Body of pancreas (tissue), 4 donors: ENCODE data around the gene ABRACL. TPM values are rescaled to one million over a fixed set of nuclear protein-coding genes. Genes with fewer than 3 reads are reported as not detected.
A peak's percentile ranks its signal among the peaks of the same experiment; 100 is the strongest.

Source experiments
- ATAC-seq: fragments of 150-250 bp; one replicate; pipeline ENCODE4 v1.9.1; 2016
- DNase-seq, 4 donors: peaks; one replicate each; pipeline ENCODE4 v3.0.0-alpha.2; 2019
- H3K27ac ChIP-seq, 4 donors: fragments of 200-600 bp; sonication (generic); 1 replicate in 3 of 4; 2 replicates in 1 of 4; pipeline versions ENCODE4 v1.5.1 to v1.6.1; 2016 to 2019; ENCODE audit warnings: mild to moderate bottlenecking in 1 of 4, mixed read lengths in 1 of 4, moderate library complexity in 1 of 4
- H3K27me3 ChIP-seq, 2 donors: fragments of 200-600 bp; sonication (generic); one replicate each; pipeline ENCODE4 v1.6.0; 2016; ENCODE audit warnings: mild to moderate bottlenecking in 1 of 2
- H3K36me3 ChIP-seq, 2 donors: fragments of 200-600 bp; sonication (generic); replicated peaks in 1 of 2; 2 replicates each; pipeline ENCODE4 v1.5.1; 2016; ENCODE audit warnings: low read depth in 2 of 2; ENCODE audit not compliant: insufficient read depth in 1 of 2
- H3K4me1 ChIP-seq: fragments of 200-600 bp; sonication (generic); one replicate; pipeline ENCODE4 v1.6.0; 2016
- H3K4me3 ChIP-seq, 2 donors: fragments of 200-600 bp; sonication (generic); 1 replicate in 1 of 2; 2 replicates in 1 of 2; pipeline ENCODE4 v1.5.1; 2016 to 2019
- H3K9me3 ChIP-seq, 3 donors: fragments of 200-600 bp; sonication (generic); 1 replicate in 2 of 3; 2 replicates in 1 of 3; pipeline ENCODE4 v1.5.1; 2016
- POLR2A ChIP-seq, 3 donors: fragments of 450-650 bp; IDR thresholded peaks; one replicate each; pipeline ENCODE4 v1.6.1; 2016; ENCODE audit warnings: antibody characterized with exemption in 3 of 3, mild to moderate bottlenecking in 2 of 3
- WGBS, 2 donors: methylation state at CpG; one replicate each; pipeline ENCODE4 v1.1.5; 2017; 5-methylcytosine and 5-hydroxymethylcytosine counted together
- intact Hi-C: fragments of 100-400 bp; cut with DNase I; formaldehyde crosslinking; loops from one replicate; pipeline ENCODE4 v1.15.1; 2023
- total RNA-seq, 2 donors: library from RNA; depleted of rRNA; stranded (reverse); fragments of >200 nt; gene quantifications; one replicate each; pipeline ENCODE4 v1.1.0, GENCODE V29; 2016
- TF ChIP-seq, protein P1 (sequence below), 7 experiments: fragments of 450-650 bp in 4 of 7; fragments of 200-600 bp in 3 of 7; sonication (generic) in 3 of 7; IDR thresholded peaks; one replicate each; pipeline ENCODE4 v1.5.1; 2016 to 2019; ENCODE audit warnings: antibody characterized with exemption in 7 of 7

The ABRACL gene, protein sequence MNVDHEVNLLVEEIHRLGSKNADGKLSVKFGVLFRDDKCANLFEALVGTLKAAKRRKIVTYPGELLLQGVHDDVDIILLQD
- 10 to 100 TPM in 1 of 2 donors, 1 to 10 TPM in 1; 1.6 to 11.2 TPM for total RNA-seq

DNA sequence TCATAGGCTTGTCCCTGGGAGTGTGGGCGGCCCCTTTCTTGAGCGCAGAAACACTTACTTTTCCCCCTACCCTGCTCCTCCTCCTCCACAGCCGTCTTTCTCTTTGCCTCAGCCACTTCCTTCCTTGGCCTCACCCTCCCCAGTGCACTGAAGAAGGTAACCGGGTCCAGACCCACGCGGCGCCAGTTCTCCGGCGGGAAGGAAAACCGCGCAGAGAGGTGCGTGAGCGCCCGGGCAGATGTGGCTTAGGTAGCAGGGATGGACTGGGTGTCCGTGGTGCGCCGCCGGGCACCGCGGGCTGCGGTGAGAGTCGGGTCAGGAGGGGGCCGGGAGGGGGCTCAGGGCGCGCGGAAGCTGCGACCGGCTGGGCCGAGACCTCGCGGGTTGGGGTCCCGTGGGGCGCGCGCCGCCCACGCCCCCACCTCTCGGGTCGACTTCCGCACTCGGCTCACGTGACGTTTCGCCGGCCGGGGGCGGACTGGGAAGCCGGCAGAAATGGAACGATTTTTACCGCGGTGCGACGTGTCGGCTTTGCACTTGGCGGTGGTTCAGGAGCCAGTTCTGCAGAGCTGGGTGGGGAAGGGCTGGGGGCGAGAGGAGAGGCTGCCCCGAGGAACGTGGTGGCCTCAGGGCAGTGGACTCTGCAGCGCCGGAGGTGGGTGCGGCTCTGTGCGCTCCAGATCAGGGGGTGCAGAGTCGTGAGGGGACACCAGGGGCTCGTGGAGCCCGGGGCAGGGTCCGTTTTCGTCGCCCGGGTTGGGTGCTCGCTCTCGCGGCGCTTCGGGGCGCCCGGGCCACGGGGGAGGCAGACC is at the start of gene ABRACL:
TSS of gene ABRACL (plus strand) at position 88 of the 812 bp plus-strand sequence. CDS start 5,416 bp downstream, outside the sequence.
- intact Hi-C loops = no loop called here
- TF ChIP-seq, protein P1, sequence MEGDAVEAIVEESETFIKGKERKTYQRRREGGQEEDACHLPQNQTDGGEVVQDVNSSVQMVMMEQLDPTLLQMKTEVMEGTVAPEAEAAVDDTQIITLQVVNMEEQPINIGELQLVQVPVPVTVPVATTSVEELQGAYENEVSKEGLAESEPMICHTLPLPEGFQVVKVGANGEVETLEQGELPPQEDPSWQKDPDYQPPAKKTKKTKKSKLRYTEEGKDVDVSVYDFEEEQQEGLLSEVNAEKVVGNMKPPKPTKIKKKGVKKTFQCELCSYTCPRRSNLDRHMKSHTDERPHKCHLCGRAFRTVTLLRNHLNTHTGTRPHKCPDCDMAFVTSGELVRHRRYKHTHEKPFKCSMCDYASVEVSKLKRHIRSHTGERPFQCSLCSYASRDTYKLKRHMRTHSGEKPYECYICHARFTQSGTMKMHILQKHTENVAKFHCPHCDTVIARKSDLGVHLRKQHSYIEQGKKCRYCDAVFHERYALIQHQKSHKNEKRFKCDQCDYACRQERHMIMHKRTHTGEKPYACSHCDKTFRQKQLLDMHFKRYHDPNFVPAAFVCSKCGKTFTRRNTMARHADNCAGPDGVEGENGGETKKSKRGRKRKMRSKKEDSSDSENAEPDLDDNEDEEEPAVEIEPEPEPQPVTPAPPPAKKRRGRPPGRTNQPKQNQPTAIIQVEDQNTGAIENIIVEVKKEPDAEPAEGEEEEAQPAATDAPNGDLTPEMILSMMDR (IDR thresholded peaks at IDR 0.05) = no peak
- peak; percentile 26 to 75 (median 71) for TF ChIP-seq POLR2A (IDR thresholded peaks at IDR 0.05)

DNA sequence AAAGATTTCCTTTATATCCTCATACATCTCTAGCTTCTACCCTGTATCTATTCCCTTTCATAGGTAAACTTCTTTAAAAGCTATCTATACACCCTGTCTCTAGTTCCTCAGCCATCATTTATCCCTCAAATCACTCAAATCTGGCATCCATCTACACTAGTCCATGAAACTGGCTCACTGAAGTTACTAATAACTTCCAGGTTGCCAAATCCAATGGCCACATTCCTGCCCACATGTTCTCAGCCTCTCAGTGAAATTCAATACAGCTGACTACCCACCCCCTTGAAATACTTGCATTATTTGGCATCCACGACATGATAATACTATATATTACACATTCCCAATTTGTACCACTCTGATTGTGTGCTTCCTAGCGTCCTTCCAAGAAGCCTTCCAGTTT is 49.2 kb upstream of the ABRACL start:
- no peaks in the 10 kb centered on the region for H3K36me3 ChIP-seq
- H3K27ac ChIP-seq = no peak overlapping the region
- no peak overlapping the region for H3K4me3 ChIP-seq
- H3K4me1 ChIP-seq = peaks cover 14% of the 10 kb centered on the region
- WGBS, 2 donors = 75 to 87% methylated on average over 2 of the region's 2 CpGs
- no peak for TF ChIP-seq POLR2A (IDR thresholded peaks at IDR 0.05)
- TF ChIP-seq, protein P1 (IDR thresholded peaks at IDR 0.05) = no peak
- ATAC-seq = no peak
- intact Hi-C loops = no loop called here
- no peaks in the 10 kb centered on the region for H3K9me3 ChIP-seq
- no peak for DNase-seq
- H3K27me3 ChIP-seq = no peaks in the 10 kb centered on the region

More for the DNA sequence above, at the start of gene ABRACL:
- peak within 1 kb of the TSS; percentile 76 to 83 for H3K4me3 ChIP-seq
- no peaks in the 10 kb centered on the region for H3K36me3 ChIP-seq
- peak; percentile 64 for ATAC-seq
- H3K4me1 ChIP-seq = peaks cover 18% of the 10 kb centered on the region
- peak within 1 kb of the TSS; percentile 18 to 82 (median 64) for H3K27ac ChIP-seq
- no peaks in the 10 kb centered on the region for H3K9me3 ChIP-seq
- 0 to 2% methylated on average over 4 to 54 of the region's 77 CpGs for WGBS, 2 donors
- no peaks in the 10 kb centered on the region for H3K27me3 ChIP-seq
- DNase-seq = peak; percentile 40 to 69 (median 61)

DNA sequence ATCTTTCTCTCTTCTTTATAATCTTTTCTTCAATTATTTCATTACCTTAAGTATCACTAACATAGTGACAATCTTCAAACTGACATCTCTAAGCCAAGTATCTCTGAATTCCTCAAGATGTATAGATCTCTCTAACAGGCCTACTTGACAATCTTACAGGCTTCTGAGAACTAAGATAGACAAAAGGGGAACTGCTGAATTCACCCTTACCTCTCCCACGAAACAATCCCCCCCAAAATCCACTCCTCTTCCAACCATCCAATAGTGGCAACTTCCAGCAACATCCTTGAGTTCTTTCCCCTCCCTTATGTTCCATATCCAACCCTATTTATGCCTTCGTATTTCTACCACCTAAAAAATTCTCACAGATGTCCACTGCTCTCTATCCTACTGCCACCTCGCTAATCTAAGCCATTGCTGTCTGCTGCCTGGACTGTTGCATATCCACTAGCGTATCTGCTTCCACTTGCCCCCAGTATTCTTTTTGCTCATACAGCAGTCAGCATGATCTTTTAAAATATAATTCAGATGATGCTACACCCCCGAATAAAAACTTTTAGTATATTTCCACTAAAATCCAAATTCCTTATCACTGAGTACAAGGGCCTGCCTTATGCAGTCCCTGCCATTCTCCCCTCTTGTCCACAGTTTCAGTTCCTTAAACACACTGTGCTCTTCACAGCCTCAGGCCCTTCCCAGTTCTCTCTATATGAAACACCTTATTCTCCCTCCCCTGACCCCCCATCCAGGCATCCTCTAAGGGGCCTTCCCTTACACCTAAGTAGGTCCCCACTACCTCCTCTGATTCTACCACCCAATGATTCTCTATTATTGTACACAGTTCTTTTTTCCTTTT is 48.5 kb upstream of the ABRACL start:
- no peaks in the 10 kb centered on the region for H3K27me3 ChIP-seq
- H3K4me3 ChIP-seq = no peak overlapping the region
- ATAC-seq (no peak), DNase-seq (no peak)
- H3K4me1 ChIP-seq = peaks cover 19% of the 10 kb centered on the region
- no peak for TF ChIP-seq POLR2A (IDR thresholded peaks at IDR 0.05)
- TF ChIP-seq, protein P1 (IDR thresholded peaks at IDR 0.05) = no peak
- no peak overlapping the region for H3K27ac ChIP-seq
- intact Hi-C loops = loop anchor here (10.0 kb wide), 1 partner anchor 165 kb away; no protein-coding TSS in a partner anchor
- H3K36me3 ChIP-seq = no peaks in the 10 kb centered on the region
- no peaks in the 10 kb centered on the region for H3K9me3 ChIP-seq
- WGBS, 2 donors = 89 to 90% methylated on average over 5 of the region's 5 CpGs

DNA sequence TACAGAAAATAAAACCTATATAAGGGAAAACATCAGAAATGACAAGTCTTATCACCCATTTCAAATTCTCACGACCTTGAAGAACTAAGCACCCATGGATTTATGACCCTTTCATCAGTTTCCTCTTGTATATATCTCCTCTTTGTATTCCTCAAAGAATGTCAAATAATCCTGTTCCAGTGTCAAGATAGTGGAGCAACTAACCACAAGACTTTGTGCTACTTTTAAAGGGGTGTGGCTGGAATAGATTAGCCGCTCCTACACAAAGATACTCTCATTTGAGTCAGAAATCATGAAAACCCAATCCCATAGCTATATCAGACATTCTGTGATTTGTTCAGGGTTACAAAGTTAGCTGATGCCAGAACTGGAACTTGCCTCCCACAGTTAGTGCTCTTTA is 47.1 kb upstream of the ABRACL start:
- H3K27me3 ChIP-seq = no peaks in the 10 kb centered on the region
- H3K4me1 ChIP-seq = peaks cover 33% of the 10 kb centered on the region
- 46 to 62% methylated on average over 2 of the region's 2 CpGs for WGBS, 2 donors
- intact Hi-C loops = loop anchor here (10.0 kb wide), 1 partner anchor 167 kb away; no protein-coding TSS in a partner anchor
- DNase-seq = no peak
- no peaks in the 10 kb centered on the region for H3K9me3 ChIP-seq
- TF ChIP-seq, protein P1 (IDR thresholded peaks at IDR 0.05) = no peak
- no peak for TF ChIP-seq POLR2A (IDR thresholded peaks at IDR 0.05)
- no peak overlapping the region for H3K27ac ChIP-seq
- H3K4me3 ChIP-seq = no peak overlapping the region
- no peak for ATAC-seq
- H3K36me3 ChIP-seq = no peaks in the 10 kb centered on the region
